CD4-positive, alpha-beta T cell treated with Interleukin-6 for 4 hours (primary cell): ENCODE data around the gene RFTN1.
A peak's percentile ranks its signal among the peaks of the same experiment; 100 is the strongest.

Experiments
- DNase-seq: peaks from one replicate; pipeline ENCODE4 v3.0.0-alpha.2; 2020; ENCODE audit warnings: mixed read lengths

The RFTN1 gene

DNA sequence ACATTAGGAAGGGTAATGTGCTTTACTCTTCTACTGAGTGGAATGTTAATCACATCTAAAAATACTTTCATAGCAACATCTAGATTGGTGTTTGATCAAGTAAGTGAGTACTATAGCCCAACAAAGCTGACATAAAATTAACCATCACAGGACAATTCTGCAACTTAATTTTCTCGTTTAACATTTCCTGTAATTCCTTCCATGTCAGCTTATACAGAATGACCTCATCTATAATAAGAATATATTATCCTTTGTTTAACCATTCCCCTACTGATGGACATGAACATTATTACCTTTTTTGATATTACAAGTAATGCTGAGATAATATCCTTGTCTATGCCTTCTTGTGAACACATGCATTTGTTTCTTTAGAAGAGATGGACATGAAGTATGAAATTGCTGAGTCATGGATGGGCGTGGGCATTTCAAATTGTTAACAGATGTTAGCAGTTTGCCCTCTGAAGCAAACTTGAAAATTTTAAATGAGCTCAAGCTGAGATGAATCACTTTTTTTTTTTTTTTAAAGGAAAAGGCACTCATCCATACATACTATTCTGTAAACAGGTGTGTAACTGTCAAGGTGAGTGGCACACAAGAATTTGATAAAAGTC lies 163.4 kb downstream of the RFTN1 start:
- no peak for DNase-seq

- DNase-seq = no peak
Observed at GRCh38 chr3:16347548-16347947, 166.0 kb downstream of the RFTN1 start.

DNA sequence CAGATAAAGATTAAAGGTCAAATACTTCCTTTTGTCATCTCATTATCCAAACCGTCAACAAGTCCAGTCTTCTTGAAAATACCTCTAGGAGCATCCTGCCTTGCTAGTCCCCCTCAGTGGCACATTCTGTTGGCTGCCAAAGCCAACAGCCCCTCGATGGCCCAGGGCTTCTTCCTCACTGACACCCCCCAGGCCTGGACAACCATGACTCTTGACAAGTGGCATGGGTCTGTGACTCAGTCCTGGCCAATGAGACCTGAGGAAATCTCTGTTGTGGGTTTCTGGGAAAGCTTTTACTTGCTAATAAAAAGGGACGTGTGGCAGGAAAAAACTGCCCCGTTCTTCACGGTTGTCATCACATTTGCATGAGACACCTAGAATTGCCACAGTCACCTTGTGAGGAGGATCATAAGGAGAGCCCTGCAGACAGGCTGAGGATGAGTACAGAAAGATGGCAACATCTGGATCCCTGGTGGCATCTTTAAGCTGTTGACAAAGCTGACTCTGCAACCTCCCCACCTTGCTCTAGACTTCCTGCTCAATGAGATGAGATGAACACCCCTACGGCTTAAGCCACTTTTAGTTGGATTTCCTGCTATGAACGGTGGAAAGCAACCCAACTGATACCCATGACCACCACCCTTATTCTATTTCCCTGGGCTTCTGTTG lies 167.0 kb downstream of the RFTN1 start:
- no peak for DNase-seq

GRCh38 chr3:16343101-16343500 lies 170.4 kb downstream of the RFTN1 start:
- DNase-seq = no peak

DNA sequence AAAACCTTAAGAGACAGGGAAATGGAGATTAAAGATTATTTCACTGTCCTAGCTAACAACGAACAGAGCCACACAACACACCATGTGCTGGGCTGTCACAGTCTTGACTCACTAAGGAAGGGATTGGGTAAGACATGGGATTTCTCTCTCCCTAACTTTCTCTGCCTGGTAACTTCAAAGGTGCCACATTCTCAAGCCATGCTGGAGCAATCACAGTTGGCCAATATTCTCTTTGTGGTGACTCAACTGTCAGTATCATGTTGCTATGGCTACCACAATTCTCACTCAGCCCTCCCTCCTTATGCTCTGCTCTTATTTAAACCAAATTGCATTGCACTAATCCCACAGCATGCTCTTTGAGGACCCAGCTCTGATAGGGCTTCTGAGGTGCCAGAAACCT lies 174.5 kb downstream of the RFTN1 start:
- DNase-seq = no peak

DNA sequence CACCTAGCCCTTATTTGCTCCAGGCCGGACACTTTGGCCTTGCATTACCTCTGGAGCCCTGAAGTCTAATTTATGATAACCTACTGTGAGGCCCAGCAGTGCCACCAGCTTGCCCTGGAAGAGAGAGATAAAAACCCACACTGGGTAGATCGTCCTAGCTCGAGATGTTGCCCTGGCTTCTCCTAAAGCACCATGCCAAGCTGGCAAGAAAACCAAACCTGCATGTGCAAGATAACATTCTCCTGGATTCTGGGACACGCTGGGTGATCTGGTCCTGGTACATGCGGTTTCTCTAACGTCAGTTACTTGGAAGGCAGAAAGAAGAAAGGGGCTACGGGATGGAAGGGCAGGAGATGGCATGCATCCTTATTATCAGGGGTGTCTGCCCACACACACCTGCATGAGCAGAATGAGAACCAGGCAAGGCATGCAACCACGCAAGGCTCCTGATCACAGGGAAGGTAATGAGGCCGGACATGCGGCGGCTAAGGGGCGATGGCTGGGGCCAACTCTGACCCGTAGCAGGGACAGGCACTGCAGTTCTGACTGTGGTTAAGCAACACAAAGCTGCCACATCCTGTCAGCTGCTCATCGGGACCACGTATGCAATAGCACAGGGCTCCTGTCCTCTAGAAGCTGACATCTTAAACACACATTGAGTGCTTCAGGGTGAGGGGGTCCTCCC lies 175.5 kb downstream of the RFTN1 start:
- DNase-seq = peak; percentile 66

- no peak for DNase-seq
Observed at GRCh38 chr3:16336825-16337224, 176.7 kb downstream of the RFTN1 start.

DNA sequence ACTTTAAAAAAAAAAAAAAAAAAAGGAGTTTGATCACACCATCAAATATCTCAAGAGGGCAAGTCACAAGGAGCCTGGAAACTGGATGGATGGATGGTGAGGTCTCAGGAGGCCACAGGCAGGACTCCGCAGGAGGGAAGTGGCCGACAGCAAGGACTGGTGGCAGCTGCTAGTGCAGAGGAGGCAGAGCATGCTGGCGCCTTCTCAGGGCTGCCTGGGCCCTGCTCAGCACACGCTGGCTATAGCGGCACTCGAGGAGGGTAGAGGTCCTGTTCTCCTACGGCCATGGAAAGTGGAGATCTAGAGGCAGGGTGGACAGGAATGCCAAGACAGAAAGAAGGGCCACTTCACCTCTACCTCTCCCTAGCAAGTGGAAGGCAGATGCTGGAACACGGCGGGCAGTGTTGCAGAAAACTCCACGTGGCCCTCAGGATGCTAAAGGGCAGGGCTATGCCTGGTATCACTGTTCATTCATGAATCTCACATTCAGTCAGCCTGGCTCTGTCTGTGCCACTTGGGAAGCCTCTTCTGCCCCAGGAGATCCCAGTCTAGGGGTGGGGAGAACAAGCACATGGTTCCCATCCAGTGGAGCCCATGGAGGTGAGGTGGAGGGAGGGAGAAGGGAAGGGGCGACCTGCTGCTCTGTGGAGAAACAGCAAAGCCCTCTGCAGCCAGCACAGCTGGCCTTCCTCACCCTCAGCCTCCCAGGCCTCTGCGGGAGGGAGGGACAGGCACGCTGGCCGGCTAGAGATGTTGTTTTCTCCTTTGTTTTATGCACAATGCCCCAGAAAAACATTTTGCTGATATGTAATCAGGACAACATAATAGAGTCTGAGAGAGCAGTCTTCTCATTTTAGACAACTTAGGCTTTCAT lies 177.5 kb downstream of the RFTN1 start:
- no peak for DNase-seq

DNA sequence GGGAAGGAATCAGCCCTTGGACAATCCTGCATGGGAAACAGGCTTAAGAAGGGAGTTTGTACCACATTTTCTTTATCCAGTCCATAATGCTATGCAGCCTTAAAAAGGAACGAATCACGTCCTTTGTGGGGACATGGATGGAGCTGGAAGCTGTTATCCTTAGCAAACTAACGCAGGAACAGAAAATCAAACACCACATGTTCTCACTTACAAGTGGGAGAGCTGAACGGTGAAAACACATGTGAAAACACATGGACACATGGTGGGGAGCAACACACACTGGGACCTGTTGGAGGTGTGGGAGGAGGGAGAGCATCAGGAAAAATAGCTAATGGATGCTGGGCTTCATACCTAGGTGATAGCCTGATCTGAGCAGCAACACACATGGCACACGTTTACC lies 178.2 kb downstream of the RFTN1 start:
- DNase-seq = no peak

DNA sequence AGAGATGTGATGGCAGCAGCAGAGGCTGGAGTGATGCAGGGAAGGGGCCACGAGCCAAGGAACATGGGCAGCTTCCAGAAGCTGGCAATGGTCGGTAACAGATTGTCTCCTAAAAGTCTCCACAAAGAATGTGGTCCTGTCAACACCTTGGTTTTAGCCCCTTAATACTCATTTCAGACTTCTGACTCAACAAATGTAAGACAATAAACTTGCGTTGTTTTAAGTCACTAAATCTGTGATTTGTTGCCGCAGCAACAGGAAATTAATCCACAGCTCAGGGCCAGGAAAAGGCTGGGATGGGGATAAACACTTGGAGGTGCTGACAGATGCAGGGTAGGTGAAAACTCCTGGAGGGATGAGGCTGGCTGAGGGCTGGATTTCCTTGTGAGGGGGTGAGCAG lies 178.6 kb downstream of the RFTN1 start:
- no peak for DNase-seq

DNA sequence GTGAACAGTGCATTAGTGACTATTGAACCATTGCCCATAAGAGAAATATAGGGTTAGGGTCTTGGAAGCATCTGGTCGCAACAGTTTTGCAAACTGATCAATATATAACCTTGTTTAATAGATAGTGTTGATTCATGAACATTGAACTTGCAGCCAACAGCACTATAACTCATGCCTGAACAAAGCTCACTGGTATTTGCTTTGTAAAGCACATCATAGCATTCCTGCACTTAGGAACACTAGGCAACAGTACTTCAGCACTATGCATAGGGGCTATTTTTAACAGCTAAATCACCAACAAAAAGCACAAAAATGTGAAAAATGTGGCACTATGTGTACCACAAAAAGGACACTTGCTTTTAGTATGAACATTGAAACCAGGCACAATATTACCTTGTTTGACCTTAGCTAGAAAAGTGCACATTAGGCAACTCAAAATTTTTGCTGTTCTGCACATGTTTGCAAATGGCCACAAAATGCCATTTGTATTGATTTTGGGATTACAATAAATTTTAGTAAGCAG lies 180.5 kb downstream of the RFTN1 start:
- no peak for DNase-seq

DNA sequence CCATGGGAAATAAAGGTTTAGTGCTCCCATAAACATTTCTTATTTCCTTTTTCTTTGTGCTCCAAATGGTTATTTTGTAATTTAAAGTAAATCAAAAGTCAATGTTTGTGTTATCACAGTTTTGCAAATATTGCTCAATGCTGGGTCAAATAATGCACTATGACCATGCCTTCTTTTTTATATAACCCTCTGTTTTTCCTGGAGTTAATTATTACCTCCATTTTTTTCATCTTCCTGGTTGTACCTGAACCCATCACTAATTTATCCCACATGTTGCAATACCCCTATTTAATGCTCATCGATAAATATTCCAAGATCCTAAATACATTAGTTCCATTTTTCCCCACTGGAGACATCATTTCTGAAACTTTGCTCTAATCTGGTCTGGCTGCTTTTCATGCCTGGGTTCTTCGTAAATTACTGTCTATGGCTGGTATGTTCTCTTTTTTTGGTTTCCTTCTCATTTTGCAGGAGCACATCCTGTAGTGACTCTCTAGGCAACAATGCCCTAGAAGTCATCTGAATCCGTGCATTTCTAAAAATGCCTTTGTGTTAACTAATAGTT lies 182.1 kb downstream of the RFTN1 start:
- DNase-seq = no peak

GRCh38 chr3:16330351-16330750 lies 183.1 kb downstream of the RFTN1 start:
- DNase-seq = no peak

DNA sequence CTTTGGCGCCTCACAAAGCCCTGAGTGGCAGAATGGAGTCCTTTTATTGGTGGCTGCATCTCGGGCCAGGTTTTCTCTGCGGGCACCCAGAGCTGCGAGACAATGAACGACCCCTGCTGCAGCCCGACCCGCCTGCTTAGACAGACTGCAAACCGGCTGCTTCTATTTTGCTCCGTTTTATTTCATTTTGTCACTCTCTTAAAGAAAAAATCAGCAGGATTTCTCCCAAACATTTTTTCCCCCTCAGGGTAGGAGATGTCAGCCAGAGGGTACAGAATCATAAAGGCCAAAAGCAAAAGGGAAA lies 183.7 kb downstream of the RFTN1 start:
- no peak for DNase-seq

DNA sequence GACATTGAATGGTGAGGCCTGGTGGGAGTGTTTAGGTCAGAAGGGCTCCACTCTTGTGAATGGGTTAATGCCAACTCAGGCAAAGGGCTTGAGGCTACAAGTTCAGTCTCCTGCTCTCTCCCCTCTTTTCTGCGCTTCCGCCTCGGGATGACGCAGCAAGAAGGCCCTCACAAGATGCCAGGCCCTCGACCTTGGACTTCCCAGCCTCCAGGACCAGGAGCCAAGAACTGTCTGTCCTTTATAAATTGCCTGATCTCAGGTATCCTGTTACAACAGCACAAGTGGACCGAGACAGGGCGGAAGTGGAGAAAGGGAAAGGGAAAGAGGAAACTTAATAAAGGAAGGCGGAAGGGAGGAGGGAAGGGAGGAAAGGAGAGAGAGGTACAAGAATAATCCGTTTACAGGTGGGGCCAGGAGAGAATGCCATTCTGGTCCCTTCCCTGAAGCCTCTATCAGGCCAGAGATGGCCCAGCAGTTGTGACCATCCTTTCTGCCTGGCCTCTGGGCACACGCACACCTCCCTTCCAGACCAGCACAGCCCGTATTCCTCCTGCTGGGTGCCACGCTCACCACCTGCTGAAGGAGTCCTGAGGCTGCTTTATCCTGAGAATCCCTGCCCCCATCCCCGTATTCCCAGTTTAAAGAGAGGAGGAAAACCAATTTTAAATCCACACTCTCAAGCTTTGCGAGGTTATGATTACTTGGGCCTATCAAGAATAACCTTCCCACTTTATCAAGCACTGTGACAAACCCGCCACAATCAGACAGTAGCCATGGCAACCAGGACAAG lies 184.3 kb downstream of the RFTN1 start:
- DNase-seq = no peak

- no peak for DNase-seq
Observed at GRCh38 chr3:16328124-16328523, 185.4 kb downstream of the RFTN1 start.

- no peak for DNase-seq
Observed at GRCh38 chr3:16326724-16327349, 186.7 kb downstream of the RFTN1 start.

DNA sequence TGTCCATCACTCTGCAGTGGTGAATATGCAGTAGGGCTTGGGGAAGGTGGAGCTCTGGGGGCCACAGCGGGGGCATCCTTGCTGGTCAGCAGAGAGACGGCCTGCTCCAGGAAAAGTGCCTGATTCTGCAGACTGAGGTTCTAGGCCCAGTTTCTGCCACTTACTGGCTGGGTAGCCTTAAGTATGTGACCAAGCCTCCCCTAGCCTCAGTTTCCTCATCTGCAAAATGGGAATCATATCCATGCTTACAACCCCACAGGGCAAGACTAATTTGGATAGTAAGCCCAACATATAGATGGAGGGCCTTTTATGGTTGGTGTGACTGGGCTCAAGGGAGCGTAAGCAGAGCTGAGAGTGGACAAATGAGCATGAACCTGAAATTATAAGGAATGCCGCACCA lies 187.6 kb downstream of the RFTN1 start:
- DNase-seq = no peak

DNA sequence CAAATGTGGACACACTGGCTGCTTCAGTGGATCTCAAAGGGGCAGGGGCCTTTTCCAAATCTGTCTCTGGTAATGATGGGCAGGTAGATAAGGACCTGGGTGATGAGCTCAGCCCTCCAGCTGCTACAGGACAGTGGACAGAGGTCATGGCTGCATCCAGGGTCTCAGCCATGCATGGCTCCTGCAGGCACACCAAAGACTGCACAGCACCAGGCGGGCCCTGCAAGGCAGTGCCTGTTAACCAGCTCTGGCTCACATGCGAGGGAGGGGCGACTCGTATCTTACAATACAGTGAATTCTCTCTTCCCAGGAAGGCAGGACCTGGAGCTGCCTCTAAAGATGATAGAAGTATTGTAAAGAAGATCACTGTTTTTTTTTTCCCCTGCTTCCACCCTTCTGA lies 189.8 kb downstream of the RFTN1 start:
- DNase-seq = no peak

- no peak for DNase-seq
Observed at GRCh38 chr3:16322189-16322588, 191.3 kb downstream of the RFTN1 start.

GRCh38 chr3:16320711-16321110 lies 192.8 kb downstream of the RFTN1 start:
- DNase-seq = no peak

DNA sequence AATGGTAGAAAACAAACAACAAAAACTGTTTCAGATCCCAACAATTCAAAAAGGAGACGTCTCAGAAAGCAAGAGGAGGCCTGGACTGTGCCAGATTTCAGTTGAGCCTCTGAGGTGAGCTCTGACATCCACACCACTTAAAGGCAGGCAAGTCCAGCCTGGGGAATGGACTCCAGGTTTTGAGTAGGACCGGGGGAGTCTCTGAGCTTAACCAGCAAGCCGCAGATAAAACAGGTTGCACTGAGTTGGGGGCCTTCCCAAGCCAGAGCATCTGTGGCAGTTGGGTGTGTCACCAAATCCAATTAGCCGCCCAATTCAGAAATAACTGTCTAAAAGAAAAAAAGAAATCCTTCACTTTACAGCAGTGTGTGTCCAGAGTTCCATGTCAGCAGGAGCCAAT lies 193.8 kb downstream of the RFTN1 start:
- DNase-seq = no peak
